ENCODE data around the gene IL10. TPM values are rescaled to one million over a fixed set of nuclear protein-coding genes. Genes with fewer than 3 reads are reported as not detected.

The IL10 gene
- polyA plus RNA-seq, 1 donor (not counting 4 experiments of a cell fraction or from before 2014, with no cell fraction given), result not detected

DNA sequence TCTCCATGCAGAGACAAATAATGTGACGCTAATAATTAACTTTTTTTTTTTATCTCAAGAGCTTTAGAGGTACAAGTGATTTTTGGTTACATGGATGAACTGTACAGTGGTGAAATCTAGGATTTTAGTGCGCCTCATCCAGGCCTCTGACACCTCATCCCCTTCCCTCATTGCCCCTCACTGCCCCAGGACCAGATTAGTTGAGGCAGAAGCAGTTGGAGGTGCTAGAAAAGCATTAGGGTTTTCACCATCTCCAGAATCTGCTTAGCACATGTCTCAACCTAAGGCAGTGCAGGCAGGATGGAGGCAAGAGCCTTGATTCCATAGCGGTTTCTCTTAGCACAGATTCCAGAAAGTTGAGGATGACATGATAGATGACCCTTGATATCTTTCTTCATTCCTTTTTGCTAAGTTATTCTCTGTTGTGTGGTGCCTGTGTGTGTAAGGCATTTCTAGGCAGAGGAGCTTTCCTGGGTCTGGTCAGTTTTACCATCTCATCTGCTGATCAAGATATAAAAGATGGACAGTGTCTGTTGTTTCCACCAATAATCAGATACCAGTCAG, 16.3 kb upstream of the IL10 start:
- no peaks in the 10 kb centered on the region for H3K36me3 ChIP-seq (ENCODE audit: control insufficient read depth in 2 of 2, extremely low read depth in 1 of 2, insufficient read depth in 2 of 2, low read length in 2 of 2)
- dilution Hi-C loops (cut with MboI; ENCODE audit: extremely low pct_ligation_motif_present, low sequenced_read_pairs), result no loop called here
- DNase-seq (ENCODE audit: low read depth, low spot score) (no peak), FAIRE-seq (no peak)
- H3K4me3 ChIP-seq (ENCODE audit: control insufficient read depth in 2 of 3, extremely low read depth in 1 of 3, insufficient read depth in 2 of 3, low read depth in 1 of 3, low read length in 3 of 3), result no peak overlapping the region
- no peak overlapping the region for H3K27ac ChIP-seq (ENCODE audit: control insufficient read depth, insufficient read depth, low read length)
- H3K27me3 ChIP-seq (ENCODE audit: control insufficient read depth, extremely low read depth, insufficient read depth, low read length), result no peaks in the 10 kb centered on the region
- H3K9me3 ChIP-seq (ENCODE audit: control insufficient read depth, low read depth, low read length), result no peaks in the 10 kb centered on the region
- no peaks in the 10 kb centered on the region for H4K20me1 ChIP-seq (ENCODE audit: control insufficient read depth, extremely low read depth, insufficient read depth, low read length)
- no peak overlapping the region for H2AFZ ChIP-seq (ENCODE audit: control insufficient read depth, low read length)
- no peaks in the 10 kb centered on the region for H3K79me2 ChIP-seq (ENCODE audit: control insufficient read depth, insufficient read depth, low read length)
- H3K4me2 ChIP-seq (ENCODE audit: control insufficient read depth, extremely low read depth, insufficient read depth, low read depth, low read length), result no peak overlapping the region
- no peak for TF ChIP-seq EZH2 (IDR thresholded peaks at IDR 0.05; ENCODE audit: low read length)
- TF ChIP-seq, protein P1, sequence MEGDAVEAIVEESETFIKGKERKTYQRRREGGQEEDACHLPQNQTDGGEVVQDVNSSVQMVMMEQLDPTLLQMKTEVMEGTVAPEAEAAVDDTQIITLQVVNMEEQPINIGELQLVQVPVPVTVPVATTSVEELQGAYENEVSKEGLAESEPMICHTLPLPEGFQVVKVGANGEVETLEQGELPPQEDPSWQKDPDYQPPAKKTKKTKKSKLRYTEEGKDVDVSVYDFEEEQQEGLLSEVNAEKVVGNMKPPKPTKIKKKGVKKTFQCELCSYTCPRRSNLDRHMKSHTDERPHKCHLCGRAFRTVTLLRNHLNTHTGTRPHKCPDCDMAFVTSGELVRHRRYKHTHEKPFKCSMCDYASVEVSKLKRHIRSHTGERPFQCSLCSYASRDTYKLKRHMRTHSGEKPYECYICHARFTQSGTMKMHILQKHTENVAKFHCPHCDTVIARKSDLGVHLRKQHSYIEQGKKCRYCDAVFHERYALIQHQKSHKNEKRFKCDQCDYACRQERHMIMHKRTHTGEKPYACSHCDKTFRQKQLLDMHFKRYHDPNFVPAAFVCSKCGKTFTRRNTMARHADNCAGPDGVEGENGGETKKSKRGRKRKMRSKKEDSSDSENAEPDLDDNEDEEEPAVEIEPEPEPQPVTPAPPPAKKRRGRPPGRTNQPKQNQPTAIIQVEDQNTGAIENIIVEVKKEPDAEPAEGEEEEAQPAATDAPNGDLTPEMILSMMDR (optimal IDR thresholded peaks at IDR 0.05 in 1 of 3, IDR thresholded peaks at IDR 0.05 in 1 of 3, conservative IDR thresholded peaks at IDR 0.05 in 1 of 3; ENCODE audit: extremely low read depth in 1 of 3, insufficient read depth in 2 of 3, low read length in 3 of 3), result no peak
- H3K9me1 ChIP-seq (ENCODE audit: control insufficient read depth, extremely low read depth, insufficient read depth, low read length), result no peaks in the 10 kb centered on the region
- H3K9ac ChIP-seq (ENCODE audit: control insufficient read depth, extremely low read depth, insufficient read depth, low read length), result no peak overlapping the region
- peaks cover 3% of the 10 kb centered on the region for H3K4me1 ChIP-seq (ENCODE audit: control insufficient read depth, extremely low read depth, insufficient read depth, low read length)

DNA sequence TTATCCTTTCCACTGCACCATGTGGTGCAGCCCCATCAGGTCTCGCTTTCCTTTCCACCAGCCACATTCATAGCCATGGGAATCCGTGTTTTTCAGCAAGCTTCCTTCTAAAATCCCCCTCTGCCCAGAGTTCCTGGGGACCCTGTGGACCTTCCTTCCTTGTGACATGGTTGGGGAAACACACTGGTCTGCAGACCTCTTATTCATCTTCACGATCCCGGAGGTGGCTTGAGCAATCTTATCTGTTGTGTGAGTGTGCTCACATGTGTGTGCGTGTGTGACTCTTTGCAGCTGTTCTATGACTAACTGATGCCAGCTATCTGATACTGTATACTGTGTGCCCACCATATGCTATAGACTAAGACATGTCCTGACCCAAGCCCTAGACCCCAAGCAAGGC, 15.6 kb upstream of the IL10 start:
- no peaks in the 10 kb centered on the region for H4K20me1 ChIP-seq (ENCODE audit: control insufficient read depth, extremely low read depth, insufficient read depth, low read length)

More for the DNA sequence above, 15.6 kb upstream of the IL10 start:
- no peak overlapping the region for H3K9ac ChIP-seq (ENCODE audit: control insufficient read depth, extremely low read depth, insufficient read depth, low read length)
- H3K27me3 ChIP-seq (ENCODE audit: control insufficient read depth, extremely low read depth, insufficient read depth, low read length), result no peaks in the 10 kb centered on the region
- H3K79me2 ChIP-seq (ENCODE audit: control insufficient read depth, insufficient read depth, low read length), result no peaks in the 10 kb centered on the region
- dilution Hi-C loops (cut with MboI; ENCODE audit: extremely low pct_ligation_motif_present, low sequenced_read_pairs), result no loop called here
- FAIRE-seq (no peak), DNase-seq (ENCODE audit: low read depth, low spot score) (no peak)
- H3K9me1 ChIP-seq (ENCODE audit: control insufficient read depth, extremely low read depth, insufficient read depth, low read length), result no peaks in the 10 kb centered on the region
- no peak overlapping the region for H3K4me3 ChIP-seq (ENCODE audit: control insufficient read depth in 2 of 3, extremely low read depth in 1 of 3, insufficient read depth in 2 of 3, low read depth in 1 of 3, low read length in 3 of 3)
- no peak overlapping the region for H3K27ac ChIP-seq (ENCODE audit: control insufficient read depth, insufficient read depth, low read length)
- no peak overlapping the region for H2AFZ ChIP-seq (ENCODE audit: control insufficient read depth, low read length)
- no peak overlapping the region for H3K4me2 ChIP-seq (ENCODE audit: control insufficient read depth, extremely low read depth, insufficient read depth, low read depth, low read length)
- TF ChIP-seq, protein P1 (optimal IDR thresholded peaks at IDR 0.05 in 1 of 3, IDR thresholded peaks at IDR 0.05 in 1 of 3, conservative IDR thresholded peaks at IDR 0.05 in 1 of 3; ENCODE audit: extremely low read depth in 1 of 3, insufficient read depth in 2 of 3, low read length in 3 of 3), result no peak
- no peak for TF ChIP-seq EZH2 (IDR thresholded peaks at IDR 0.05; ENCODE audit: low read length)
- peaks cover 3% of the 10 kb centered on the region for H3K4me1 ChIP-seq (ENCODE audit: control insufficient read depth, extremely low read depth, insufficient read depth, low read length)
- no peaks in the 10 kb centered on the region for H3K36me3 ChIP-seq (ENCODE audit: control insufficient read depth in 2 of 2, extremely low read depth in 1 of 2, insufficient read depth in 2 of 2, low read length in 2 of 2)
- no peaks in the 10 kb centered on the region for H3K9me3 ChIP-seq (ENCODE audit: control insufficient read depth, low read depth, low read length)

All from keratinocyte (primary cell).